PC-9 (cell line): ENCODE measurements around the gene PSMD2. TPM values are rescaled to one million over a fixed set of nuclear protein-coding genes. Genes with fewer than 3 reads are reported as not detected.

Source experiments
- BruUV-seq: library from RNA; stranded (reverse); fragments of 400-500 nt; replicated peaks from 2 replicates; lab custom pipeline; 2021; lab: Mats Ljungman, UMichigan
- CTCF ChIA-PET: fragments of 300-600 bp; sonication (Branson Sonifier 250); formaldehyde crosslinking; loops from one replicate; lab custom pipeline; 2022; ENCODE audit warnings: antibody characterized with exemption; lab: Charles Lee
- POLR2A ChIA-PET: fragments of 300-600 bp; sonication (Branson Sonifier 250); formaldehyde crosslinking; loops from one replicate; lab custom pipeline; 2022; ENCODE audit warnings: antibody characterized with exemption; ENCODE audit not compliant: unreplicated experiment; lab: Charles Lee
- DNase-seq, 2 experiments: peaks; one replicate each; pipeline versions ENCODE4 v3.0.0 to v3.0.0-alpha.2; 2015 to 2022; ENCODE audit warnings: mixed read lengths in 1 of 2
- H2AFZ ChIP-seq: fragments of 200-600 bp; sonication (generic); 2 replicates; pipeline ENCODE4 v1.8.1; 2017; ENCODE audit warnings: antibody characterized with exemption
- H3F3A ChIP-seq: fragments of 200-600 bp; sonication (generic); 2 replicates; pipeline ENCODE4 v1.8.1; 2017; ENCODE audit warnings: antibody characterized with exemption, mild to moderate bottlenecking, low read depth; ENCODE audit not compliant: insufficient read depth
- H3K27ac ChIP-seq: fragments of 200-600 bp; sonication (generic); 2 replicates; pipeline ENCODE4 v1.6.1; 2016; ENCODE audit warnings: mixed run types
- H3K27me3 ChIP-seq: fragments of 200-600 bp; sonication (generic); 2 replicates; pipeline ENCODE4 v1.6.1; 2016; ENCODE audit warnings: low read depth, mixed run types; ENCODE audit not compliant: insufficient read depth
- H3K36me3 ChIP-seq: fragments of 200-600 bp; sonication (generic); 2 replicates; pipeline ENCODE4 v1.6.1; 2016; ENCODE audit warnings: low read depth, mixed run types
- H3K4me1 ChIP-seq: fragments of 200-600 bp; sonication (generic); replicated peaks from 2 replicates; pipeline ENCODE4 v1.6.1; 2016; ENCODE audit warnings: mixed run types; ENCODE audit not compliant: insufficient read depth
- H3K4me2 ChIP-seq: fragments of 200-600 bp; sonication (generic); 2 replicates; pipeline ENCODE4 v1.6.1; 2017; ENCODE audit warnings: mixed run types
- H3K4me3 ChIP-seq: fragments of 200-600 bp; sonication (generic); 2 replicates; pipeline ENCODE4 v1.6.1; 2016; ENCODE audit warnings: mixed run types
- H3K79me2 ChIP-seq: fragments of 200-600 bp; sonication (generic); 2 replicates; pipeline ENCODE4 v1.6.1; 2017; ENCODE audit warnings: low read depth, mixed run types
- H3K9me2 ChIP-seq: fragments of 200-600 bp; sonication (generic); 2 replicates; pipeline ENCODE4 v1.8.1; 2017; ENCODE audit warnings: mild to moderate bottlenecking; ENCODE audit not compliant: insufficient read depth
- H3K9me3 ChIP-seq: fragments of 200-600 bp; sonication (generic); 2 replicates; pipeline ENCODE4 v1.8.1; 2016; ENCODE audit warnings: low read depth; ENCODE audit not compliant: insufficient read depth
- H4K20me1 ChIP-seq: fragments of 200-600 bp; sonication (generic); 2 replicates; pipeline ENCODE4 v1.8.1; 2017; ENCODE audit not compliant: insufficient read depth
- EZH2 ChIP-seq: fragments of 200-600 bp; sonication (generic); IDR thresholded peaks from 2 replicates; pipeline ENCODE4 v1.8.0; 2017; ENCODE audit warnings: antibody characterized with exemption, low read depth
- intact Hi-C: fragments of 100-400 bp; cut with micrococcal nuclease; formaldehyde crosslinking; loops from one replicate; pipeline ENCODE4 v1.10.0; 2022; ENCODE audit not compliant: unreplicated experiment
- total RNA-seq: library from RNA; stranded (reverse); gene quantifications from 2 replicates; pipeline ENCODE4 v1.2.3, GENCODE V29; 2021
- TF ChIP-seq, protein P1 (sequence below): fragments of 200-600 bp; sonication (generic); conservative IDR thresholded peaks from 2 replicates; pipeline ENCODE4 v1.6.1; 2017; ENCODE audit warnings: mixed run types, antibody characterized with exemption, mild to moderate bottlenecking, moderate library complexity

PSMD2 gene
- total RNA-seq, 1 experiment from 2014 or later = 788 TPM

- ChIA-PET POLR2A (no interaction called here), CTCF (interaction anchor here (0.5 to 1.3 kb wide), 4 partner anchors 64 to 394 kb away, joined by 3 to 10 read pairs (median 6); no protein-coding TSS in a partner anchor)
- no peaks in the 10 kb centered on the region for H3K79me2 ChIP-seq
- no peak overlapping the region for H3K27ac ChIP-seq
- H3K27me3 ChIP-seq = no peaks in the 10 kb centered on the region; the same call in 1 of the 2 replicates
- DNase-seq = peak; percentile 63 to 75
- intact Hi-C loops = loop anchor here (1.0 to 10.0 kb wide), 9 partner anchors 39 to 1167 kb away; partner anchors contain the start of gene MAP6D1
- no peaks in the 10 kb centered on the region for H3K9me3 ChIP-seq
- H3K4me2 ChIP-seq = no peak overlapping the region
- no peaks in the 10 kb centered on the region for H3K36me3 ChIP-seq
- H3K4me1 ChIP-seq = no peaks in the 10 kb centered on the region
- no peak overlapping the region for H2AFZ ChIP-seq
- TF ChIP-seq, protein P1, sequence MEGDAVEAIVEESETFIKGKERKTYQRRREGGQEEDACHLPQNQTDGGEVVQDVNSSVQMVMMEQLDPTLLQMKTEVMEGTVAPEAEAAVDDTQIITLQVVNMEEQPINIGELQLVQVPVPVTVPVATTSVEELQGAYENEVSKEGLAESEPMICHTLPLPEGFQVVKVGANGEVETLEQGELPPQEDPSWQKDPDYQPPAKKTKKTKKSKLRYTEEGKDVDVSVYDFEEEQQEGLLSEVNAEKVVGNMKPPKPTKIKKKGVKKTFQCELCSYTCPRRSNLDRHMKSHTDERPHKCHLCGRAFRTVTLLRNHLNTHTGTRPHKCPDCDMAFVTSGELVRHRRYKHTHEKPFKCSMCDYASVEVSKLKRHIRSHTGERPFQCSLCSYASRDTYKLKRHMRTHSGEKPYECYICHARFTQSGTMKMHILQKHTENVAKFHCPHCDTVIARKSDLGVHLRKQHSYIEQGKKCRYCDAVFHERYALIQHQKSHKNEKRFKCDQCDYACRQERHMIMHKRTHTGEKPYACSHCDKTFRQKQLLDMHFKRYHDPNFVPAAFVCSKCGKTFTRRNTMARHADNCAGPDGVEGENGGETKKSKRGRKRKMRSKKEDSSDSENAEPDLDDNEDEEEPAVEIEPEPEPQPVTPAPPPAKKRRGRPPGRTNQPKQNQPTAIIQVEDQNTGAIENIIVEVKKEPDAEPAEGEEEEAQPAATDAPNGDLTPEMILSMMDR = peak; percentile 81
- no peak for TF ChIP-seq EZH2
- H4K20me1 ChIP-seq = no peaks in the 10 kb centered on the region
- no peaks in the 10 kb centered on the region for H3K9me2 ChIP-seq
- no peak overlapping the region for H3K4me3 ChIP-seq
- no peaks in the 10 kb centered on the region for H3F3A ChIP-seq
- no TSS peak for BruUV-seq
Measured at GRCh38 chr3:184289426-184289938, 9.6 kb upstream of the PSMD2 start.

DNA sequence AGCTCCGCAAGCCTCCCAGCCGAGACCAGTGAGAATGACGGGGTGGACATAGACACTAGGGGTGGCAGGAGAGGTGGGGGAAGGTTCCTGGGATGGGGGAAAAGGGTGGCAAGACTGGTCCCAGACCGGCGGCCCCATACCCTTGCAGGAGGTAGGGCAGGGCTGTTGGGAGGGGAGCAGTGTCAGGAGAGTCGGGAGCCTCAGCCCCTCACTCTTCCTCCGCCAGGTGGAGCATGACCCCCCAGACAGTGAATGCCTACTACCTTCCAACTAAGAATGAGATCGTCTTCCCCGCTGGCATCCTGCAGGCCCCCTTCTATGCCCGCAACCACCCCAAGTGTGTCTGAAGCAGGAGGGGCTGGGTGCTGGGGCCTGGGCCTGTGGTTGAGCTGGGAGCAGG, 8.7 kb upstream of the PSMD2 start:
- Histone ChIP-seq H3K27ac (no peak overlapping the region), H2AFZ (no peak overlapping the region), H3K36me3 (no peaks in the 10 kb centered on the region), H3K79me2 (no peaks in the 10 kb centered on the region), H3K9me3 (no peaks in the 10 kb centered on the region), H3K4me2 (no peak overlapping the region), H3F3A (no peaks in the 10 kb centered on the region), H4K20me1 (no peaks in the 10 kb centered on the region), H3K27me3 (no peaks in the 10 kb centered on the region; the same call in 1 of the 2 replicates), H3K4me1 (no peaks in the 10 kb centered on the region), H3K9me2 (no peaks in the 10 kb centered on the region), H3K4me3 (no peak overlapping the region)
- BruUV-seq = no TSS peak
- ChIA-PET CTCF (no interaction called here), POLR2A (no interaction called here)
- TF ChIP-seq, protein P1 = no peak
- no peak for TF ChIP-seq EZH2
- no peak for DNase-seq
- intact Hi-C loops = no loop called here

DNA sequence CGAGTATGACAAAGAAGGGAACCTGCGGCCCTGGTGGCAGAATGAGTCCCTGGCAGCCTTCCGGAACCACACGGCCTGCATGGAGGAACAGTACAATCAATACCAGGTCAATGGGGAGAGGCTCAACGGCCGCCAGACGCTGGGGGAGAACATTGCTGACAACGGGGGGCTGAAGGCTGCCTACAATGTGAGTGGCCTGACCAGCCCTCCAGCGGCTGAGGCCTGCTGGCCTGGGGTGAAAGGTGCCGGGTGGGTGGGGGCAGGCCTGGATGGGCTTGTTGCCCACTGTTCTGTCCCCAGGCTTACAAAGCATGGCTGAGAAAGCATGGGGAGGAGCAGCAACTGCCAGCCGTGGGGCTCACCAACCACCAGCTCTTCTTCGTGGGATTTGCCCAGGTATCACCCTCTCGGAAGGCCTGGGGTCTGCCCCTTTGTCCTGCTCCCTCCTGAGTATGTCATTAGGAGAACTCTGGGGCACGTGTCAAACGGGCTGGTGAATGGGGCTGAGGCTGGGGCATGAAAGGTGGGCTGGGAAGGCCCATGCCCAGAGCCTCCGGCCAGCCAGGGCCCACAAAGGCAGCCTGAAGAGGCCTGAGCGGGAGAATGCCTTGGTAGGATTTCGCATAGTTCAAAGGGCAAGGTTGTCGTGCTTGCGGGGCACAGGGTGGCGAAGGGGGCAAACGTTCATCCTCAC, 7.8 kb upstream of the PSMD2 start:
- ChIA-PET CTCF (interaction anchor here (0.6 kb wide), 2 partner anchors 30 to 407 kb away, joined by 3 to 14 read pairs; partner anchors contain the start of gene PARL), POLR2A (no interaction called here)
- no peak overlapping the region for H2AFZ ChIP-seq
- H3K27ac ChIP-seq = no peak overlapping the region
- no peak for DNase-seq
- intact Hi-C loops = no loop called here
- no peaks in the 10 kb centered on the region for H3K79me2 ChIP-seq
- no peaks in the 10 kb centered on the region for H3K36me3 ChIP-seq
- no TSS peak for BruUV-seq
- no peaks in the 10 kb centered on the region for H3K9me3 ChIP-seq
- H3K27me3 ChIP-seq = no peaks in the 10 kb centered on the region; the same call in 1 of the 2 replicates
- no peaks in the 10 kb centered on the region for H4K20me1 ChIP-seq
- no peak overlapping the region for H3K4me3 ChIP-seq
- no peaks in the 10 kb centered on the region for H3K4me1 ChIP-seq
- H3K9me2 ChIP-seq = no peaks in the 10 kb centered on the region
- no peaks in the 10 kb centered on the region for H3F3A ChIP-seq
- H3K4me2 ChIP-seq = no peak overlapping the region
- TF ChIP-seq EZH2 = no peak
- TF ChIP-seq, protein P1 = no peak
